Nephron (organoid): ENCODE results near the gene PTPRM.

Experiments used
- H3K27ac Mint-ChIP-seq, 3 experiments: 2 replicates each; pipeline ENCODE4 v1.8.0; 2020; ENCODE audit warnings: mixed read lengths in 3 of 3, mild to moderate bottlenecking in 2 of 3, moderate library complexity in 1 of 3
- H3K27me3 Mint-ChIP-seq: 2 replicates; pipeline ENCODE4 v1.8.0; 2021; ENCODE audit warnings: low read depth, mild to moderate bottlenecking, moderate library complexity, mixed read lengths
- H3K36me3 Mint-ChIP-seq: 2 replicates; pipeline ENCODE4 v1.8.0; 2020; ENCODE audit warnings: low read depth, mixed read lengths
- H3K4me1 Mint-ChIP-seq: 2 replicates; pipeline ENCODE4 v1.8.0; 2020; ENCODE audit warnings: mixed read lengths
- H3K4me3 Mint-ChIP-seq, 3 experiments: 2 replicates each; pipeline ENCODE4 v1.8.0; 2020; ENCODE audit warnings: mild to moderate bottlenecking in 3 of 3, mixed read lengths in 3 of 3, moderate library complexity in 2 of 3
- H3K9me3 Mint-ChIP-seq: 2 replicates; pipeline ENCODE4 v1.8.0; 2020; ENCODE audit warnings: mixed read lengths
- CTCF ChIP-seq, 3 experiments: fragments of 200-600 bp; sonication (generic); IDR thresholded peaks; one replicate each; pipeline ENCODE4 v1.5.0; 2021; ENCODE audit warnings: antibody characterized with exemption in 3 of 3; ENCODE audit not compliant: unreplicated experiment in 3 of 3

The PTPRM gene

GRCh38 chr18:8400193-8400752 is 833.2 kb downstream of the PTPRM start:
- no peak for TF ChIP-seq CTCF (IDR thresholded peaks at IDR 0.05; ENCODE audit: unreplicated experiment in 3 of 3)
- H3K36me3 Mint-ChIP-seq: peaks cover 11% of the 10 kb centered on the region
- H3K4me1 Mint-ChIP-seq: no peaks in the 10 kb centered on the region
- no peaks in the 10 kb centered on the region for H3K9me3 Mint-ChIP-seq
- no peak overlapping the region for H3K27ac Mint-ChIP-seq
- H3K4me3 Mint-ChIP-seq: no peak overlapping the region
- H3K27me3 Mint-ChIP-seq: no peaks in the 10 kb centered on the region

GRCh38 chr18:8400825-8401224 is 833.7 kb downstream of the PTPRM start:
- no peak for TF ChIP-seq CTCF (IDR thresholded peaks at IDR 0.05; ENCODE audit: unreplicated experiment in 3 of 3)
- Mint-ChIP-seq H3K36me3 (peaks cover 8% of the 10 kb centered on the region), H3K9me3 (no peaks in the 10 kb centered on the region), H3K27ac (no peak overlapping the region), H3K4me1 (no peaks in the 10 kb centered on the region), H3K27me3 (no peaks in the 10 kb centered on the region), H3K4me3 (no peak overlapping the region)

- Mint-ChIP-seq H3K4me1 (no peaks in the 10 kb centered on the region), H3K9me3 (no peaks in the 10 kb centered on the region), H3K27ac (no peak overlapping the region), H3K27me3 (no peaks in the 10 kb centered on the region), H3K4me3 (no peak overlapping the region), H3K36me3 (peaks cover 7% of the 10 kb centered on the region)
- TF ChIP-seq CTCF (IDR thresholded peaks at IDR 0.05; ENCODE audit: unreplicated experiment in 3 of 3): no peak
Observed at GRCh38 chr18:8401606-8402005, 834.5 kb downstream of the PTPRM start.

GRCh38 chr18:8402237-8402636 is 835.1 kb downstream of the PTPRM start:
- no peak overlapping the region for H3K27ac Mint-ChIP-seq
- no peak overlapping the region for H3K4me3 Mint-ChIP-seq
- H3K4me1 Mint-ChIP-seq: no peaks in the 10 kb centered on the region
- H3K27me3 Mint-ChIP-seq: no peaks in the 10 kb centered on the region
- no peaks in the 10 kb centered on the region for H3K9me3 Mint-ChIP-seq
- no peak for TF ChIP-seq CTCF (IDR thresholded peaks at IDR 0.05; ENCODE audit: unreplicated experiment in 3 of 3)
- peaks cover 7% of the 10 kb centered on the region for H3K36me3 Mint-ChIP-seq

- H3K27me3 Mint-ChIP-seq: no peaks in the 10 kb centered on the region
- H3K4me3 Mint-ChIP-seq: no peak overlapping the region
- H3K36me3 Mint-ChIP-seq: peaks cover 14% of the 10 kb centered on the region
- H3K4me1 Mint-ChIP-seq: no peaks in the 10 kb centered on the region
- H3K27ac Mint-ChIP-seq: no peak overlapping the region
- no peak for TF ChIP-seq CTCF (IDR thresholded peaks at IDR 0.05; ENCODE audit: unreplicated experiment in 3 of 3)
- no peaks in the 10 kb centered on the region for H3K9me3 Mint-ChIP-seq
Observed at GRCh38 chr18:8403713-8404112, 836.6 kb downstream of the PTPRM start.

- Mint-ChIP-seq H3K9me3 (peaks cover 15% of the 10 kb centered on the region), H3K4me1 (no peaks in the 10 kb centered on the region)
Observed at GRCh38 chr18:8406186-8406867, 839.2 kb downstream of the PTPRM start.

More at GRCh38 chr18:8406186-8406867, 839.2 kb downstream of the PTPRM start:
- TF ChIP-seq CTCF (IDR thresholded peaks at IDR 0.05; ENCODE audit: unreplicated experiment in 3 of 3): no peak
- Mint-ChIP-seq H3K4me3 (no peak overlapping the region), H3K27ac (no peak overlapping the region), H3K36me3 (peaks cover 34% of the 10 kb centered on the region), H3K27me3 (no peaks in the 10 kb centered on the region)
